Measurements from ENCODE around the gene PTGES.

Gene PTGES

DNA sequence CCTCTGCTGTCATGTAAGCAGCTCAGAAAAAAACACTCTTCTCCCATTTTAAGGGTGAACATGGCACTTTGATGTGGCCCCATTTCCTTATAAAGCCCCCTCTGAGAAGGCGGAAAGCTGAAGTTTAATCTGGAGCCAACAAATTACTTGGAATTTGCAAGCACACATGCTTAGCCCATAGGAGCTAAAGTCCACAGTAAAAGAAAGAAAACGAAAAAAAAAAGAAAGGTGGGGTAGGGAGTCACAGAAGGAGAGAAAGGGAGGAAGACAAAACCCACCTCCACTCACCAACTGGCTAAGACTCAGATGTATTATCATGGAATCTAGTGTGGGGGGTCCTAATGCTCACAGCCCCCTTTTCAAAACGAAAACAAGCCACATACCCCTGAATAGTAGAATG is 57.0 kb downstream of the PTGES start:
- DNase-seq: no peak

DNA sequence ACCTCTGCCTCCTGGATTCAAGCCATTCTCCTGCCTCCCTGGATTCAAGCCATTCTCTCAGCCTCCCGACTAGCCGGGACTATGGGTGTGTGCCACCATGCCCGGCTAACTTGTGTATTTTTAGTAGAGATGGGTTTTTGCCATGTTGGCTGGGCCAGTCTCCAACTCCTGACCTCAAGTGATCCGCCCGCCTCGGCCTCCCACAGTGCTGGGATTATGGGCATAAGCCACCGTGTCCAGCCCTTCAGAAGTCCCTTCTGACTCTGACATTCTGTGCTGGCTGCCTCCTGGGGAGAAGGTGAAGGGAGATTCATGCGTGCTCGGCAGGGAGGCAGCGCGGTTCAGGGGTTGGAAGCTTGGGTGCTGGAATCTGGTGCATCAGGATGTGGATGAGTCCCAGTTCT is 58.6 kb downstream of the PTGES start:
- no peak for DNase-seq

DNA sequence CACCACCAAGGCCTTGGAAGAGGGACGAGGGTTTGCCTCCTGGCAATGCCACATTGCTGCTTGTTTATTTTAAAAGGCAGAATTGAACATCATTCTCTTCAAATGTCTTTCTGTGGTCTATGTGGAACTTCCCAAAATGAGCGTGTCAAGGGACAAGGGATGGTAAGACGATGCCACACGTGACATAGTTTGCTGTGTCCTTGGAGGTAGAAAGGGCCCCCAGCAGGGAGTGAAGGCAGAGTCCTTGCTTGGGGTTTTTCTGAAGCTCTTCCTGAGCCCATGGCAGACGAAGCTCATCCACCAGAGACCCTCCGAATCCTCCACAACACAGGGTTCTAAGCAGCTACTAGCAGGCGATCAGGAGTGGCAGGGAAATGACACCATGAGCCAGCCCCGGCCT is 59.1 kb downstream of the PTGES start:
- DNase-seq: no peak

DNA sequence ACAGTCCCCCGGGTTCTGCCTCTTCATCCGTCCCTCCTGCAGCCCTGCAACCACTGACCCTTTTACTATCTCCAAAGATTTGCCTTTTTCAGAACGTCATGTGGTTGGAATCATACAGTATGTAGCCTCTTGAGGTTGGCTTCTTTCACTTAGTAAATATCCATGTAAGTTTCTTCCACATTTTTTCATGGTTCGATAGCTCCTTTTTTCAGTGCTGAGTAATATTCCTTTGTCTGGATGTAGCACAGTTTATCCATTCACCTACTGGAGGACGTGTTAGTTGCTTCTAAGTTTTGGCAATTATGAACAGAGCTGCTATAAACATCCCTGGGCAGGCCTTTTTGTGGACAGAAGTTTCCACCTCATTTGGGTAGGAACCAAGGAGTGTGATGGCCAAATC is 60.3 kb downstream of the PTGES start:
- no peak for DNase-seq
